HG02970 (cell line): ENCODE data around the gene SEC61A2.
"Not testable (repeated sequence)": the region's sequence is repeated elsewhere in the genome, so short reads cannot be mapped to it uniquely, and the experiment has no call there.

Source experiments
- ATAC-seq: cut with Tn5 transposase; IDR thresholded peaks from one replicate; pipeline ENCODE4 v1.9.1; 2021; ENCODE audit warnings: mild to moderate bottlenecking, moderate library complexity, moderate number of reproducible peaks; ENCODE audit not compliant: unreplicated experiment, low FRiP score

The SEC61A2 gene

DNA sequence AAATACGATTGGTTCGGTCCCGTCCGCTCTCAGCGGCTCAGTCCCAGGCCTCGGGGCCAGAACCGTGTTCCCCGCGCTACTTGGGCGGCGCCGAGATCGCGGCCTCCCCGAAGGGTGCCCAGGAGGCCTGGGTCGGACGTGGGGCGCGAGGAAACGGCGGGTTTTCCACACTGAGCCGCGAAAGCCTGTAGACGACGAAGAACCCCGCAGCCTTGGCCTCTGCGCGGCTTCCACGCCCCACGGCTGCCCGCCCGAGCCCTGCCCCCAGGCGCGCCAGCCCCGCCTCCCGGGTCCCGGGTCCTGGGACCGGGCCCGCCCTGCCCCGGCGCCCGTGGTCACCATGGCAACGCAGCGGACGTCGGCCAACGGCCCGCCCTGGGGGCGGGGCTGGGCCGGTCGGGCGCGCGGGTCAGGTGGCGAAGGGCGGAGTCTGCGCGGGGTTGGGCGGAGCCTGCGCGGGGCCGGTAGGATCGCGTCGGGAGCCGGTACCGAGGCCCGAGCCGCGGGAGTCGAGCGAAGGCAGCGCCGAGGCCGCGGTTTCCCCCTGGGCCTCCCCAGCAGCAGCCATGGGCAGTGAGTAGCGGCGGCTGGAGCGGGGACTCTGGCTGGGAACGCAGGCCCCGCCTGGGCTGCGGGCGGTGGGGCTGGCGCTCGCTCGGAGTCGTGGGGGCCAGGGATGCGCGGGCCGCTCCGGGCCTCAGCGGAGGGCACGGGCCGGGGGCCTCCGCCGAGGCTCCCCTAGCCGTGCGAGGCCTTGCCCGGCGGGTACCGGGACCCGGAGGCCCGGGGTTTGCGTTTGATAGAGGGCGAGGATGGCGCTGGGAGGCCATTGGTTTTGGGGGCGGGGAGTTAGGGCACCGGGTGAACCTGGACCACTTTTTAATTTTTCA lies at the start of gene SEC61A2:
Gene SEC61A2, plus strand, starts transcription at position 456 of the 890 bp plus-strand sequence. Its CDS starts 111 bp downstream, at position 567.
- ATAC-seq, result peak; percentile 96

GRCh38 chr10:12081470-12081869 lies 48.0 kb upstream of the SEC61A2 start:
- ATAC-seq, result no peak

DNA sequence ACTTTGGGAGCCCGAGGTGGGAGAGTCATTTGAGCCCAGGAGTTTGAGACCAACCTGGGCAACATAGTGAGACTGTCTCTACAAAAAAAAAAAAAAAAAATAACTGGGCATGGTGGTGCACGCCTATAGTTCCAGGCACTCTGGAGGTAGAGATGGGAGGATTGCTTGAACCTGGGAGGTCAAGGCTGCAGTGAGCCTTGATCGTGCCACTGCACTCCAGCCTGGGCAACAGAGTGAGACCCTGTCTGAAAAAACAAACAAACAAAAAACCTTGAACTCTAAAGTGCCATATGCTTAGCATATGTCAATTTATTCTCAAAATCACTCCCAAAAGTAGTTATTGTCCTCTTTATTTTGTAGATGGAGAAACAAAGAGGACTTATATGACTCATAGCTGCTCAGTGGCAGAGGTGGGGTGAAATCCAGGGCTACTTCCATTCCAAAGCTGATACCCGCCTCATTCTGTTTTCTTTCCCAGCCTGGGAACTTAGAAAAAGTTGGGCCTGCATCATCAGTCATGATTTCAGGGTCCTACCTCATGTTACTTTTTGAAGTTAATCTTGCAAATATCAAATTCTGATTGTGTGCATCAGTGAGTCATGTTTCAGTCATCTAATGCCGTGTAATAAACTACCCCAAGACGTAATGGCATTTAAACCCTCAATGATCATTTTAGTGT lies 47.5 kb upstream of the SEC61A2 start:
- no peak for ATAC-seq

DNA sequence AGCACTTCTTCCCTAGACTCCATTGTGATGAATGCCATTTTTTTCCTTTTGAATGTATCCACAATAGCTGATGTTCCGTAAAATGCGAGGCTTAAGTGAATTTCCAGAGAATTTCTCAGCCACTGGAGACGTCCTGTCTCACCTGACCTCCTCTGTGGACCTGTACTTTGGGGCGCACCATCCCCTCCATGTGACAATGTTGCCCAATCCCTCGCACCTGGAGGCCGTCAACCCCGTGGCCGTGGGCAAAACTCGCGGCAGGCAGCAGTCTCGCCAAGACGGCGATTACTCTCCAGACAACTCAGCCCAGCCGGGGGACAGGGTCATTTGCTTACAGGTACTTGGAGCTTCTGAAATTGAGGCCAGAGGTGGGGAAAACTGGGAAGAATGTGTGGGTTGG lies 40.6 kb upstream of the SEC61A2 start:
- no peak for ATAC-seq

DNA sequence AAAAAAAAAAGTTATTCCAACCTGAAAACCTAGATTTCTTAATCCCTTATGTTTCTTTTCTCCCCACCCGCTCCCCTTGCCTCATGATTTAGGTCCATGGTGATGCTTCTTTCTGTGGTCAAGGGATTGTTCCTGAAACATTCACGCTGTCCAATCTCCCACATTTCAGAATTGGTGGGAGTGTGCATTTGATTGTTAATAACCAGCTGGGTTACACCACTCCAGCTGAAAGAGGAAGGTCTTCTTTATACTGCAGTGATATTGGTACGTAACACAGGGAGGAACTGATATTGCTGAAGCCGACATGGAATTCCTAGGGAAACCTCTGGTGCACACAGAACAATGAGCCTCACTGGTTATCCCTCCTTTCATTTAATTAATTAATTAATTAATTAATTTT lies 38.1 kb upstream of the SEC61A2 start:
- ATAC-seq, result no peak

DNA sequence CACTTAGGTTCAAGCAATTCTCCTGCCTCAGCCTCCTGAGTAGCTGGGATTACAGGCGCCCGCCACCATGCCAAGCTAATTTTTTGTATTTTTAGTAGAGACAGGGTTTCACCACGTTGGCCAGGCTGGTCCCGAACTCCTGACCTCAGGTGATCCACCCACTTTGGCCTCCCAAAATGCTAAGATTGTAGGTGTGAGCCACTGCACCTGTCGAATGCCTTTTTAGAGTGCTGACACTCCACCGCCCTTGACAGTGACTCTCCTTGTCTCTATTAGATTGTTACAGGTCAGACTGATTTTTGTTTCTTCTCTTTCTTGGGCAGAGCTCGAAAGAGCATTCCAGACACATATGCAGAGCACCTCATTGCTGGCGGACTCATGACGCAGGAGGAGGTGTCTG lies 32.1 kb upstream of the SEC61A2 start:
- not testable (repeated sequence) for ATAC-seq

DNA sequence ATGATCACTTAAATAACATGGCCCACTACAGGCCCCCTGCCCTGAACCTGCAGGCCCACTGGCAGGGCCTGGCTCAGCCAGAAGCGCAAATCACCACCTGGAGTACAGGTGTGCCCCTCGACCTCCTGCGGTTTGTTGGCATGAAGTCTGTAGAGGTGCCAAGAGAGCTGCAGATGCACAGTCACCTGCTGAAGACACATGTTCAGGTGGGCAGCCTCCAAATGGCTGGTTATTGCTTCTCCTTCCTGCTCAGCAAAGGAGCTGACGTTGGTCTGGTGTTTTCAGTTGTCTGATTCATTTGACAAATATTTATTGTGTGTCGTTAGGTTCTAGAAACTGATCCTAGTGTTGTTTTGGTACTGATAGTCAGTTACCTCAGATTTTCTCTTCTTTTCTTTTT lies 31.7 kb upstream of the SEC61A2 start:
- no peak for ATAC-seq

GRCh38 chr10:12098966-12099365 lies 30.5 kb upstream of the SEC61A2 start:
- no peak for ATAC-seq

- no peak for ATAC-seq
Observed at GRCh38 chr10:12103802-12104201, 25.7 kb upstream of the SEC61A2 start.

- ATAC-seq, result no peak
Observed at GRCh38 chr10:12107781-12108180, 21.7 kb upstream of the SEC61A2 start.

DNA sequence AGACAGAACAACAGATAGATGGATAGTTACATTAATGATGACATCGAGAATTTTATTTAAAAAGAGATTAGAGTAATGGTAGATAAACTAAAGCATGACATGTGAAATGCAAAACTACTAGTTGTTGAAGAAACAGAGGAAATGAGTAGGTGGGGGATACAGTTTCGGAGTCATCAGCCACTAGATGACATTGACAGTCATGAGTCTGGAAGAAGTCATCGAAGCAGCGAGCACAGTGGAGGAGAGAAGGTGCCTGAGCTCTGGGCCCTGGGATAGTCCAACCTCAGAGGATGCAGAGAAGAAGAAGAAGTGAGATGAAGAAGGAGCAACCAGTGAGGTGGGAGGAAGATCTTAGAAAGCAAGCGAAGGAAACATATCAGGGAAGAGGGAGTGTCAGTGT lies 20.2 kb upstream of the SEC61A2 start:
- no peak for ATAC-seq

GRCh38 chr10:12111528-12111927 lies 17.9 kb upstream of the SEC61A2 start:
- ATAC-seq, result no peak

GRCh38 chr10:12113627-12114026 lies 15.8 kb upstream of the SEC61A2 start:
- no peak for ATAC-seq

- no peak for ATAC-seq
Observed at GRCh38 chr10:12121673-12122072, 7.8 kb upstream of the SEC61A2 start.

DNA sequence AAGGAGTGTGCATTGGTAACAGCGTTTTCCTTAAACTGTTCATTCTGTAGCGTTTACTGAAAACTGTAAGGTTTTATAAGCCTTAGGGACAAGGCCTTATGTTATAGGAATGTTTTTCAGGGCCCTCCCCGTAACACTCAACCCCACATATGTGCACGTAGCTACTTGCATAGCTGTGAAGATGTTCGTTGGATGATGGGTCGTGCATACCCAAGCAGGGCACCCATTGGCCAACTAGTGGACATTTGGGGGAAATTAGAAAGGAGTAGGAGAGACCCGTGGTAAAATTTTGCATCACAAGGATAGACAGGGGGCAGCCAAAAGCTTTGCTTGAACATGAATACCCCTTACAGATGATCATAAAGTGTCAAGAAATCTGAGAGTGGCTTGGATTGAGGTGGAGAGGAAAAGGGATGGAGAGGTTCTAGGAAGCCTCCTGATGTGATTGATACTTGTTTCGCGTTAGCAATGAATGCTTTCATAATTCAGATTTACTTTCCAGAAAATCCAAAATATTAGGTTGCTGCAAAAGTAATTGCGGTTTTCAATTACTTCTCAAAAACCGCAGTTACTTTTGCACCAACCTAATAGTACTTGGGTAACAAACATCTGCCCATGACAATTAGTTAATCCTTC lies 878 bp downstream of the SEC61A2 start:
- no peak for ATAC-seq

DNA sequence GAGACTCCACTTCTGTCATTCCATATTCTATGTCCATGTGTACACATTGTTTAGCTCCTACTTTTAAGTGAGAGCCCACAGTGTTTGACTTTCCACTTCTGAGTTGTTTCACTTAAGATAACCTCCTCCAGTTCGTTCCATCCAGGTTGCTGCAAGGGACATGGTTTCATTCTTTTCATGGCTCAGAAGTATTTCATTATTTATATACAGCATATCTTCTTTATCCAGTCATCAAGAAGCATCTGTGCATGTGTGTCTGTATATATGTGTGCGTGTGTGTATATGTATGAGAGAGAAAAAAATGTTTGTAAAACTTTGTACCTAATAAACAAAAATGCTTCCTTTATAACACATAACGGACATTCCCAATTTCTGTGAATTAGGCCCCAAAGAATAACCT lies 6.2 kb downstream of the SEC61A2 start:
- ATAC-seq, result no peak

- ATAC-seq, result no peak
Observed at GRCh38 chr10:12140038-12140437, 10.6 kb downstream of the SEC61A2 start.

DNA sequence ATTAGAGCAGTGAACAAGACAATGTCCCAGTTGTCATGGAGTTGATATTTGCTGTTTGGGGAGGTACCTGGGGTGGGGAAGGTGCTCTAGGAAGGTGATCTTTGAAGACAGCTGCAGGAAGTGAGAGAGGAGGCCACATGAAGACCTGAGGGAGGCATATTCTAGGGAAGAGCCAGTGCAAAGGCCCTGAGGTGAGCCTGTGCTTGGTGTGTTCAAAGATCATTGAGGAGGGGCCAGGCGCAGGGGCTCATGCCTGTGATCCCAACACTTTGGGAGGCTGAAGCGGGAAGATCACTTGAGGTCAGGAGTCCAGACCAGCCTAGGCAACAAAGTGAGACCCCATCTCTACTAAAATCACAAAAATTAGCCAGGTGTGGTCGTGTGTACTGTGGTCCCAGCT lies 15.1 kb downstream of the SEC61A2 start:
- ATAC-seq, result no peak

- no peak for ATAC-seq
Observed at GRCh38 chr10:12150163-12150562, 20.7 kb downstream of the SEC61A2 start.

GRCh38 chr10:12154516-12154915 lies 25.0 kb downstream of the SEC61A2 start:
- ATAC-seq, result no peak

DNA sequence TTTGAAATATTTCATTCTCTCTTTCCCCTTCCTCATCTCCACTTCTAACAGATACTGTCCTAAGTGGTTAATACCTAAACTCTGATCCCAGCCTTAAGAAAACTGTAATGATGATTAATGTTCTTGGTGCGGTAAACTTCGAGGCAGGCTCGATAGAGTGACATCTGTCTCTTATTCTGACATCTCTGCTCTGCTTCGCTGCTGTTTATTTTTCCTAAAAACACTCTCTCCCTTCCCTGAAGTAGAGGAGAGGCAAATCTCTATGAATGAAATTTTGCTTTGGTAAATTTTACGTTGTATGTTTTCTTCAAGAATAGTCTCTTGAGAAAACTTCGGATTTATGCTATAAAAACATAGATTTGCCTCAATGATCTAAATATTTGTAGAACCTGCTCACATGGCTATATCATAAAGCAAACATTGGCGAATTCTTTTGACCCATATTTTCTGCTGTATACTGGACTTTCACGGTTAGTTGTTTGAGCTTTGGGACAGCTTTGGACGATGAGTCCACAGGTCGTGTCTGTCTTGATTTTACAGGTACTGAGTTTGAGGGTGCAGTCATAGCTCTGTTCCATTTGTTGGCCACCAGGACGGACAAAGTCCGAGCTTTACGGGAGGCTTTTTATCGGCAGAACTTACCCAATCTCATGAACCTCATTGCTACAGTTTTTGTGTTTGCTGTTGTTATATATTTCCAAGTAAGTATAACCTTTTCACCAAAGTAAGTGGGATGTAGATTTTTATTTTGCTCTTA lies 27.1 kb downstream of the SEC61A2 start:
- ATAC-seq, result no peak
